ENCODE measurements around the gene UBAC2.

UBAC2 gene

DNA sequence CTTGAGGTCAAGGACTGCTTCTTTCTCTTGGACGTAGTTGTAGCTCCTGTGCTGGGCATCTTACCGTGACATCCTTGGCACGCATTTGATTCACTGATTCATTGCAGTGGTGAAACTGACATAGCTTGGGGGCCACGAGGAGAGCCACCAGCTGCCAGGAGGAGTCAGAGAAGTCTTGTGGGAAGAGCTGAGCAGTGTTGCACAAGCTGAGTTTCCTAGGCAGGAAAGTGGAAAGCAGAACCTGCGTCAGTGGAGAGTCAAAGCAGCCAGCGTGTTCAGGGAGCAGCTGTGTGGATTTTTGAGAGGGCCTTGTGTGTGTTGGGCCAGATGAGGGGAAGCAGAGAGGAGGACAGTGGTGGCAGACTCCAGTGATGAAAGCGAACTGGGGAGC is 111.8 kb downstream of the UBAC2 start:
- no peak for TF ChIP-seq ZNF274 (IDR thresholded peaks at IDR 0.05; ENCODE audit: low read depth, low read length)
- no peak overlapping the region; the same call in 1 of the 2 replicates for H3K4me3 ChIP-seq (ENCODE audit: low read length)

DNA sequence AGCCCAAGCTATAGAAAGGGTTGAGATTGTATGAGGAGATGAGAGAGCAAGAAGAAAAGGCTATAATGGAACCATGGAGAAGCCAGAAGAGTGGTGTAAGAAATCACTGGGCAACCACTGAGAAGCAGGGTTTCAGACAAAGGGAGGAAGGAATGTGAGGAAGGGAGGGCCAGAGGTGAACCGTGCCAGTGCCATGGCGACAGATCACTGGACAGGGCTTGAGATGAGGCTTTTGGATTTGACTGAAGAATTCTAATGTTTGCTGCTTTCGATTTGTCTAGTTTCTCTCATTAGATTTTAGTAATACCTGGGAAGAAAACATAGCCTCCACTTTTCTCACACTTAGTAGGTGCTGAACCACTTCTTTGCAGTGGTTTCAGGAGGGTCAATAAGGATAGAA is 112.8 kb downstream of the UBAC2 start:
- TF ChIP-seq ZNF274 (IDR thresholded peaks at IDR 0.05; ENCODE audit: low read depth, low read length), result no peak
- no peak overlapping the region for H3K4me3 ChIP-seq (ENCODE audit: low read length)

DNA sequence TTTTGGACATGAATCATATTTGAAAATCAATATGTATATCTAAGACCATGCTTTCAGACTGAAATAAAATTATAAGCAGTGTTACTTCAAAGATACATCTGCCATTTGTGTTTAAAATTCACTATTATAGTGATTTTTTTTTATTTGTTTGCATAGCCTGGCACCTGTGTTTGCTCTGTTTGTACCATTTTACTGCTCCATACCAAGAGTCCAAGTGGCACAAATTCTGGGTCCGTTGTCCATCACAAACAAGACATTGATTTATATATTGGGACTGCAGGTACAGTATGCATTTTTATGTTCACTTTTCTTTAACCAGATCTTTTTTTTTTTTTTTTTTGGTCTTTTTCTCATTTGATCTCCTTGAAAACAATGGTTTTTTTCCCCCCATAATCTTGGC is 113.3 kb downstream of the UBAC2 start:
- TF ChIP-seq ZNF274 (IDR thresholded peaks at IDR 0.05; ENCODE audit: low read depth, low read length), result no peak
- H3K4me3 ChIP-seq (ENCODE audit: low read length), result no peak overlapping the region

DNA sequence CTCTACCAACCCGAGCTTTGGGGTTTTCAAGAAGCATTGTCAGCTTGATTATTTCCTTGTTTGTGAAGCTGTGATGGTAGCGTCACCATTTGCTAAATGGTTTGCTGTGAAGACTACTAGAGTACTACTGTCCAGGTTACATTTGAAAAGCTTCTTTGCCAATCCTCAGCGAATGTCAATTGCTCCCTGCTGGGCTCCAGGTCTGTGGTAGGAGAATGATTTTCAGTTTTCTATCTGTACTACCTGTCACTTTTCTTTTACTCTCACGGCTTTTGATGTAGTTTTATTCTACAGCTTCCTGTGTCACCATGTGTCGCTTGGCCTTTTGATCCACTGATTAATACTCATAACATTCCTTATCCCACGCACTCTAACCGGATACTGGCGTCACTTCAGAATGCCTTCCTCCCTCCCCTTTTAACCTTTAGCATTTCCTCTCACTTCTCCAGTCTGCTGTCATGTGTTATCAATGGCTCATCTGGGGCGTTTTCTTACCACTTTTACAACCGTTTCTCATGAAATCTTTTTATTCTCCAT is 114.1 kb downstream of the UBAC2 start:
- no peak for TF ChIP-seq ZNF274 (IDR thresholded peaks at IDR 0.05; ENCODE audit: low read depth, low read length)
- H3K4me3 ChIP-seq (ENCODE audit: low read length), result no peak overlapping the region

DNA sequence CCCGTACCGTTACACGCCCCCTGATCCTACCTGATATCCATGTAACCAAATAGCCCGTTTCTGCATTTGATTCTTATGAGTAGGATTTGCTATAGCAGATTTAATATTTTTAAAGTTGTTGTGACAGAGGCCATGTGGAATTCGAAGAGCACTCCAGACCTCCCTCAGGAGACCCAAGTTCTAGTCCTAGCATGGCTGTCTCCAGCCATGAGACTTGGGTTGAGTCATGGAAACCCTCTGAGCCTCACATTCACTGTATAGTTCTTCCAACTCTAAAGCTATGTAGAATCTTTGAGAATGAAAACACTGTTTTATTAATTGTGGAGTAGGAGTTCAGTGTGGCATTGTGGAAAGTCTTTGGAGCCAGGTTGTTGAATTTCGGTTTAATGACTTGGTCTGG is 114.5 kb downstream of the UBAC2 start:
- H3K4me3 ChIP-seq (ENCODE audit: low read length), result no peak overlapping the region
- no peak for TF ChIP-seq ZNF274 (IDR thresholded peaks at IDR 0.05; ENCODE audit: low read depth, low read length)

DNA sequence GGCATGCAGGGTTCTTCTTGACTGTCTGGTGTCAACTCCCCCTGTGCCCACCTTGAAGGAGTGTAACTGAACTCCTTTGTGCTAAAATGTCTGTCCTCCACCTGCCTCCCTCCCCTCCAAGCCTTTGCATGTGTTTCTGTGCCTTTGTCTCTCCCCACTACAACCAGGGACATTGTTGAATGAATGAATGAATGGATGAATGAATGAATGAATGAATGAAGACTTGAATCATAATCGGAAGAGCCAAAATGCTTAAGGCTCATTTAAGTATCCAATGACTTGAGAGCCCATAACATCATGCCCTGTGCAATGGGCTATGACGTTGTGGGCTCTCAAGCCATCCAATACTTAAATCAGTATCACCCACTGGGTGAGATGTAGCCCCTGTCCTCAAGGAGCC is 115.6 kb downstream of the UBAC2 start:
- H3K4me3 ChIP-seq (ENCODE audit: low read length), result no peak overlapping the region
- TF ChIP-seq ZNF274 (IDR thresholded peaks at IDR 0.05; ENCODE audit: low read depth, low read length), result no peak

DNA sequence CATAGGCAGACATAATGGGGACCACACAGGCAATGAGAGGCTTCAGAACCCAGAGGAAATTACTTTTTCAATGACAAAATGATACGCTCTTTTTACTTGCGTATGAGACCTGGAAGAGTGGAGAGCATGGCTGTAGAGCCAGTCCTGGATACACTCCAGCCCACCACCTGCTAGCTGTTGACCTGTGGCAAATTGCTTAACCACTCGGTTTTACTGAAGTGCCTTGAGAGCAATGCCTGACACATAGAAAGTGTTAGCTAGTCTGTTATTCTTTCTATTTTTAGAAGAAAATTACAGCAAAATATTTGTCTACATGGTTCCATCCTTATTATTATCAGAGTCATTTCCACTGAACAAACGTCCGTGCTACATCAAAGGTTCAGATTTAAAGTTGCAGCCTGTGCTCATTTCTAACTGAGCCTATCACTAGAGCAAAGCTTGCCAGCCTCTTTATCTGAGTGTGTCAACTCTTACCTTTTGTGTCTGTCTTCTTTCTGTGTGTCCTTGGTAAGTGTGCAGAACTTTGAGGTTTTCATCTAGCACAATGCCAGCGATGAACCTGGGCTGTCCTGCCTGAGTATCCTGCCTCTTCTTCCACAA is 116.1 kb downstream of the UBAC2 start:
- no peak overlapping the region for H3K4me3 ChIP-seq (ENCODE audit: low read length)
- TF ChIP-seq ZNF274 (IDR thresholded peaks at IDR 0.05; ENCODE audit: low read depth, low read length), result no peak

DNA sequence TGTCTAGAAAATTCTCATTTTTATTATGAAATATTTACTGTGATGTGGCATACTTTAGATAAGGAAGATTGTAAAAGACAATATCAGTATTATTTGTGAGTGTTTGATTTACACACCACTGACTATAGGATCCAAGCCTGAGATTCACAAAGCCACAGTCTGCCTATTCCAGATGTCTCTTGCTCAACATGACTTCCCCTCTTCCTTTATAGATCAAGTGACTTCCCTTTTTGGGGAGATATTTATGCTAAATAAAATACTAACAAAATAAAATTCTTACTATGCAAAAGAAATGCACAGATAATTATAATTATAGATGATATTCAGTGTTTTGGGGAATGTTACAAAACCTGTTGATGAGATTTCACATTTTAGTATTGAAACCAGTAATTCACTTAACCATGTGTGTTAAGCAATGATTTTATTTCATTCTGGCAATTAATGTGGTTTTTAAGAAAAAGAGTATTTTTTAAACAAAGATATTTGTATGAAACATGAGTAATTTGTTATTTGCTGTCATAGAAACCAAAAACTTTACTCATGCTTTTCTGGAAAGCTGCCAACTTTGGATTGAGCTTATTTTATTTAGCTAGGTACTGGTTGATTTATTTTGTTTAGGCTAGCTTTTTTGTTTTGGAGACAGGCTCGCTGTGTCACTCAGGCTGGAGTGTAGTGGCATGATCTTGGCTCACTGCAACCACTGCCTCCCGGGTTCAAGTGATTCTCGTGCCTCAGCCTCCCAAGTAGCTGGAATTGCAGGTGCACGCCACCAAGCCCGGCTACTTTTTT is 120.2 kb downstream of the UBAC2 start:
- no peak for TF ChIP-seq ZNF274 (IDR thresholded peaks at IDR 0.05; ENCODE audit: low read depth, low read length)

DNA sequence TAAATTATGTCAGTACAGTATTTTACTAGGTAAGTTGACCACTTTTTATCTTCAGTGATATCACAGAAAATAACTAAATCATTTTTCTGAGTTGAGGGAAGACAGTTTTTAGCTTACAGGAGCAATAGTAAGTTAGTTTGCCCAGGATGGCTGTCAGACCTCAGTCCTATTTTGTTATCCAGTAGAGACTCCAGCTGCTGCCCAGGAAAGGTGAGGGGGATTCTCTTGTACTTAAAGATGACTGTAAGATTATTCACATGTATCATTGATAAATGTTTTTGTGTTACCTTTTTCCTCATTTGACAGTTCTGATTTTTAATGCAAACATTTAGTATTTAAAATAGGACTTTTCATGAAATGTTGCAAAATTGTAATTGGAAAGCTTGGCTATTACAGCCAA is 121.1 kb downstream of the UBAC2 start:
- no peak for TF ChIP-seq ZNF274 (IDR thresholded peaks at IDR 0.05; ENCODE audit: low read depth, low read length)
- no peak overlapping the region; the same call in 1 of the 2 replicates for H3K4me3 ChIP-seq (ENCODE audit: low read length)

More for the DNA sequence above, 120.2 kb downstream of the UBAC2 start:
- H3K4me3 ChIP-seq (ENCODE audit: low read length), result no peak overlapping the region

DNA sequence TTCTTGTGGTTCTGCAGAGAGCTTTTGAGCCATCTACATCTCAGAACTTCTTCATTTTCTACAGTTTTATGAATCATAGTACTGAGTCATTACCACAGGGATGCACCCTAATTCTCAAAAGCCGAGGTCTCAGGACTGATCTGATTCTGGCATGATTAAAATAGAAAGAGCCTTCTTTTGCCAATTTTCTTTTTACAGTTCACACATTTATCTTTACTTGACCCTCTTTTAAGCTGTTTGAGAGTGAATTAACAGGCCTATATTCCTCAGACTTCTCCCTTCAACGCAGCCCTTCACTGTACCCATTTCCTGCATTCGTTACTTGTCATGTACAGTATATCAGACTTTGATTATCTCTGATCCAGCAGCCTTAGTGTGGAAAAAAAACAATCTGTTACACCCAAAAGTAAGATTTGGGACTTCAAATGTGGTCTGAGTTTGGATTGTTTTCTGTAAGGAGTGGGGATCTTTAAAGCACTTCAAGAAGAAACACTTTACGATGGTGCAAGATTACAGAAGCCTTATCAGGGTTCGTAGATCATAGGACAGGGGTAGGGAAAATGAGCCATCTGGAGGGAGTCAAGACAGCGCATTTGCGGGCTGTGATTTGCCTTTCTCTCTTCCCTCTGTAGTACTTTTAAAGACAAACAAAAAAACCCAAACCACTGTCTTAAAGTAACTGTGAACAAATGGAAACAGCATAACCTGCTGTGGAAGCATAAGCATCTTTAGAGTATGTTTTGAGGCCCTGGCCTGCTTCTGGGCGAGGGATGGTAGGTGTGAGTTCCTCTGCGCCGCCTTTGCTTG is 121.8 kb downstream of the UBAC2 start:
- no peak for TF ChIP-seq ZNF274 (IDR thresholded peaks at IDR 0.05; ENCODE audit: low read depth, low read length)

DNA sequence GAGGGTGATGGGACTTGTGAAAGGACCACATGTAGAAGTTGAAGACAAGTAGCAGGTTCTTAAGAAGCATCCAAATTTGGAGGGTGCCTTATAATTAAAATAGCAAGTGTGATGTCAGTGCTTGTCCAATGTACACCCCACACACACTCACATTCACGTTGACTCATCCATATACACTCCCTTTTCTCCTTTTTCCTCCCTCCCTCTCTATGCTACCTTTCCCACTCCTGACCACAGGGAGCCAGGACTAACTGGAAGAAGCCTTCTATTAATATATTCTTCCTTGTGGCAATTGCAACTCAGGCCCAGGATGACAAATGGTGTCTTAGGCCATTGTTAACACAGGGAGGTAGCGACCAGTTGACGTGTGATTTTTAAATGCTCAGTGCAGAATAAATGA is 122.8 kb downstream of the UBAC2 start:
- no peak overlapping the region; the same call in 1 of the 2 replicates for H3K4me3 ChIP-seq (ENCODE audit: low read length)
- TF ChIP-seq ZNF274 (IDR thresholded peaks at IDR 0.05; ENCODE audit: low read depth, low read length), result no peak

More for the DNA sequence above, 121.8 kb downstream of the UBAC2 start:
- peak overlapping the region; percentile 30; the same call in 1 of the 2 replicates for H3K4me3 ChIP-seq (ENCODE audit: low read length)

DNA sequence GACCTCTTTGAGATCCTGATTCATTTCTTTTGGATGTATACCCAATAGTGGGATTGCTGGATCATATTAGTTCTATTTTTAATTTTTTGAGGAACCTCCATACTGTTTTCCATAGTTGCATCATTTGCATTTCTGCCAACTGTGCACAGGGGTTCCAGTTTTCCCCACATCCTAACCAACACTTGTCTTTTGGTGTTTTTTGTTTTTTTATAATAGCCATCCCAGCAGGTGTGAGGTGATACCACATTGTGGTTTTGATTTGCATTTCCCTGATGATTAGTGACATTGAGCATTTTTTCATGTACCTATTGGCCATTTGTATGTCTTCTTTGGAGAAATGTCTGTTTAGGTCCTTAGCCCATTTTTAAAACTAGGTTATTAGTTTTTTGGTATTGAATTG is 125.4 kb downstream of the UBAC2 start:
- no peak overlapping the region for H3K4me3 ChIP-seq (ENCODE audit: low read length)
- TF ChIP-seq ZNF274 (IDR thresholded peaks at IDR 0.05; ENCODE audit: low read depth, low read length), result no peak

DNA sequence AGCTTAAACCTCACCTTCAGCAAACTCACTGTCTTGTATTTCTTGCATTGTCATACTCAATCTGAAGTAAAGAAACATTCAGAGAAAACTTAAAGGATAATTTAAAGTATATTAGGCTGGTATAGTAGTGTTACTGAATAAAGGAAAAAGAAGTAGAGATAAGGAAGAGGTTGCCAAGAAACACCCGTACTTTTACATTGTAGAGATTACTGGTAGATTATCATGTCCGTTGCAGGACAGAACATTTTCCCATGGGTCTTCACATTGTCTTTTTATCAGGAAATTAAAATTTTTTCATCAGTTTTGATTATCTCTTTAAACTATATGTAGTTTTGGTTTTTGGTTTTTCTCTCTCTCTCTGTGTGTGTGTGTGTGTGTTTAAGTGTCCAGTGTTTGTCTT is 126.5 kb downstream of the UBAC2 start:
- TF ChIP-seq ZNF274 (IDR thresholded peaks at IDR 0.05; ENCODE audit: low read depth, low read length), result no peak

DNA sequence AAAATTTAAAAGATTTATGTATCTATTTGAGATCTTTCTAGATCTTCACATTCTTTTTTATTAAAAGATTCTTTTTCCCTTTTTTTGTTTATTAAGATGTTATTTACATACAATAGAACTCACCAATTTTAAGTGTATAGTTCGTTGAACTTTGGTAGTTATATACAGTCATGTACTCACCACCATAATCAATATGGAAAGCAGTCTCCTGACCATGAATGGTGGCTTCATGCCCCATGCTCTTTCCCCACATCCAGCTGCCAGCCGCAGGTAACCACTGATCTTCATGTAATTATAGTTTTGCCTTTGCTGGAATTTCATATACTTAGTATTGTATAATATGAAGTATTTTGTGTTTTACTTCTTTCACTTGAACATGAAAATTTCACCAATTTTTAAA is 127.1 kb downstream of the UBAC2 start:
- TF ChIP-seq ZNF274 (IDR thresholded peaks at IDR 0.05; ENCODE audit: low read depth, low read length), result no peak
- no peak overlapping the region for H3K4me3 ChIP-seq (ENCODE audit: low read length)

More for the DNA sequence above, 126.5 kb downstream of the UBAC2 start:
- H3K4me3 ChIP-seq (ENCODE audit: low read length), result no peak overlapping the region
